Keratinocyte (primary cell): ENCODE data around the gene OTX1. TPM values are rescaled to one million over a fixed set of nuclear protein-coding genes. Genes with fewer than 3 reads are reported as not detected.

ENCODE experiments used
- DNase-seq: peaks from one replicate; pipeline ENCODE4 v3.0.0-alpha.2; 2011; ENCODE audit warnings: low read depth, missing footprints, low spot score
- FAIRE-seq: peaks from 2 replicates; lab custom pipeline; 2011; peaks lifted over from hg19 to GRCh38; lab: Jason Lieb, UNC
- H2AFZ ChIP-seq: 2 replicates; pipeline ENCODE4 v1.6.0; 2012; ENCODE audit warnings: low read length, control low read depth, inconsistent platforms; ENCODE audit not compliant: control insufficient read depth
- H3K27ac ChIP-seq: 2 replicates; pipeline ENCODE4 v1.5.1; 2011; ENCODE audit warnings: low read length; ENCODE audit not compliant: control insufficient read depth, insufficient read depth
- H3K27me3 ChIP-seq: 3 replicates; pipeline ENCODE4 v1.6.0; 2011; ENCODE audit warnings: low read length; ENCODE audit not compliant: control insufficient read depth, insufficient read depth; ENCODE audit errors: extremely low read depth
- H3K36me3 ChIP-seq, 2 experiments: 2 replicates in 1 of 2; 3 replicates in 1 of 2; pipeline ENCODE4 v1.5.1; 2011; ENCODE audit warnings: low read length in 2 of 2, mild to moderate bottlenecking in 1 of 2; ENCODE audit not compliant: control insufficient read depth in 2 of 2, insufficient read depth in 2 of 2; ENCODE audit errors: extremely low read depth in 1 of 2
- H3K4me1 ChIP-seq: 3 replicates; pipeline ENCODE4 v1.5.1; 2011; ENCODE audit warnings: low read length; ENCODE audit not compliant: control insufficient read depth, insufficient read depth; ENCODE audit errors: extremely low read depth
- H3K4me2 ChIP-seq: 3 replicates; pipeline ENCODE4 v1.6.0; 2011; ENCODE audit warnings: low read depth, low read length; ENCODE audit not compliant: control insufficient read depth, insufficient read depth; ENCODE audit errors: extremely low read depth
- H3K4me3 ChIP-seq, 3 experiments: fragments of 200-600 bp in 1 of 3; sonication (generic) in 1 of 3; 2 replicates in 2 of 3; 3 replicates in 1 of 3; pipeline ENCODE4 v1.5.1; 2011 to 2016; ENCODE audit warnings: low read length in 3 of 3, mild to moderate bottlenecking in 3 of 3, control low read depth in 2 of 3, inconsistent platforms in 1 of 3, low read depth in 1 of 3, mixed read lengths in 1 of 3, mixed run types in 1 of 3, moderate library complexity in 1 of 3; ENCODE audit not compliant: control insufficient read depth in 2 of 3, insufficient read depth in 2 of 3; ENCODE audit errors: extremely low read depth in 1 of 3
- H3K79me2 ChIP-seq: 2 replicates; pipeline ENCODE4 v1.6.0; 2012; ENCODE audit warnings: low read length; ENCODE audit not compliant: control insufficient read depth, insufficient read depth
- H3K9ac ChIP-seq: 3 replicates; pipeline ENCODE4 v1.6.0; 2011; ENCODE audit warnings: low read length; ENCODE audit not compliant: control insufficient read depth, insufficient read depth; ENCODE audit errors: extremely low read depth
- H3K9me1 ChIP-seq: 3 replicates; pipeline ENCODE4 v1.6.0; 2011; ENCODE audit warnings: low read length; ENCODE audit not compliant: control insufficient read depth, insufficient read depth; ENCODE audit errors: extremely low read depth
- H3K9me3 ChIP-seq: 2 replicates; pipeline ENCODE4 v1.5.1; 2012; ENCODE audit warnings: low read depth, low read length; ENCODE audit not compliant: control insufficient read depth
- H4K20me1 ChIP-seq: 3 replicates; pipeline ENCODE4 v1.6.0; 2011; ENCODE audit warnings: low read length; ENCODE audit not compliant: control insufficient read depth, insufficient read depth; ENCODE audit errors: extremely low read depth
- EZH2 ChIP-seq: IDR thresholded peaks from one replicate; pipeline ENCODE4 v1.6.1; 2012; ENCODE audit warnings: inconsistent platforms, mild to moderate bottlenecking, low read length, moderate library complexity
- dilution Hi-C: fragments of 300-500 bp; cut with MboI; formaldehyde crosslinking; loops from one replicate; pipeline ENCODE4 v1.7.0; 2020; ENCODE audit warnings: low sequenced_read_pairs; ENCODE audit not compliant: extremely low pct_ligation_motif_present
- polyA plus RNA-seq, 5 experiments: library from polyadenylated mRNA; depleted of rRNA in 3 of 5; stranded (reverse) in 3 of 5; stranded (forward) in 1 of 5; unstranded in 1 of 5; fragments of >200 nt; gene quantifications; 1 replicate in 1 of 5; 2 replicates in 3 of 5; 3 replicates in 1 of 5; pipeline versions ENCODE4 v1.2.1 to v1.2.3, GENCODE V29; 2011 to 2012; ENCODE audit warnings: missing spikeins in 2 of 5, low read depth in 1 of 5, low replicate concordance in 1 of 5
- TF ChIP-seq, protein P1 (sequence below), 3 experiments: IDR thresholded peaks in 1 of 3; conservative IDR thresholded peaks in 1 of 3; optimal IDR thresholded peaks in 1 of 3; 2 replicates in 2 of 3; 3 replicates in 1 of 3; pipeline versions ENCODE3 to v1.5.1; 2011; ENCODE audit warnings: low read length in 3 of 3, mild to moderate bottlenecking in 3 of 3, moderate library complexity in 2 of 3, control low read depth in 1 of 3, inconsistent platforms in 1 of 3; ENCODE audit not compliant: insufficient read depth in 2 of 3; ENCODE audit errors: extremely low read depth in 1 of 3

Gene OTX1
- polyA plus RNA-seq, 1 donor (not counting 4 experiments of a cell fraction or from before 2014, with no cell fraction given): 0.28 TPM

DNA sequence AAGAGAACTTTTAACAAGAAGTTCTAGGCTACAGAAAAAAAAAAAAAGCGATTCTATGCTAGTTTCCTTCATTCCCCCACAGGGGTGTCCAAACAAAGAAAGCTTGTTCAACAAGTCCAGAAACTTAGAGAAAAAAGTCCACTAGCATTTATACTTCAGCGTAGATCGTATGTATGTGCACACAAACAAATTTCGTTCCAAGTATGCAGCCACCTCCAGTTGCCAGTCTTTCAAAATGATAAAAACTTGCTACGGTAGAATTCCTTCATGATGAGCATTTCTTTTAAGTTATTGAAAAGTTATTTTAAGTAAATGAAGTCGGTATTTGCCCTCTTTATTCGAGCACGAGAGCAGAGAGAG lies 3.7 kb upstream of the OTX1 start:
- no peaks in the 10 kb centered on the region for H4K20me1 ChIP-seq
- H3K9ac ChIP-seq: peak overlapping the region; percentile 80
- dilution Hi-C loops: no loop called here
- peak overlapping the region; percentile 77 for H2AFZ ChIP-seq
- peak overlapping the region; percentile 12 to 90 (median 85) for H3K4me3 ChIP-seq
- no peaks in the 10 kb centered on the region for H3K36me3 ChIP-seq
- peak overlapping the region; percentile 100 for H3K4me2 ChIP-seq
- no peak for DNase-seq
- peak; percentile 58 for FAIRE-seq
- H3K9me1 ChIP-seq: no peaks in the 10 kb centered on the region
- H3K27me3 ChIP-seq: no peaks in the 10 kb centered on the region
- TF ChIP-seq, protein P1, sequence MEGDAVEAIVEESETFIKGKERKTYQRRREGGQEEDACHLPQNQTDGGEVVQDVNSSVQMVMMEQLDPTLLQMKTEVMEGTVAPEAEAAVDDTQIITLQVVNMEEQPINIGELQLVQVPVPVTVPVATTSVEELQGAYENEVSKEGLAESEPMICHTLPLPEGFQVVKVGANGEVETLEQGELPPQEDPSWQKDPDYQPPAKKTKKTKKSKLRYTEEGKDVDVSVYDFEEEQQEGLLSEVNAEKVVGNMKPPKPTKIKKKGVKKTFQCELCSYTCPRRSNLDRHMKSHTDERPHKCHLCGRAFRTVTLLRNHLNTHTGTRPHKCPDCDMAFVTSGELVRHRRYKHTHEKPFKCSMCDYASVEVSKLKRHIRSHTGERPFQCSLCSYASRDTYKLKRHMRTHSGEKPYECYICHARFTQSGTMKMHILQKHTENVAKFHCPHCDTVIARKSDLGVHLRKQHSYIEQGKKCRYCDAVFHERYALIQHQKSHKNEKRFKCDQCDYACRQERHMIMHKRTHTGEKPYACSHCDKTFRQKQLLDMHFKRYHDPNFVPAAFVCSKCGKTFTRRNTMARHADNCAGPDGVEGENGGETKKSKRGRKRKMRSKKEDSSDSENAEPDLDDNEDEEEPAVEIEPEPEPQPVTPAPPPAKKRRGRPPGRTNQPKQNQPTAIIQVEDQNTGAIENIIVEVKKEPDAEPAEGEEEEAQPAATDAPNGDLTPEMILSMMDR (optimal IDR thresholded peaks at IDR 0.05 in 1 of 3, IDR thresholded peaks at IDR 0.05 in 1 of 3, conservative IDR thresholded peaks at IDR 0.05 in 1 of 3; ENCODE audit: extremely low read depth in 1 of 3, insufficient read depth in 2 of 3, low read length in 3 of 3): no peak
- no peak for TF ChIP-seq EZH2
- H3K9me3 ChIP-seq: no peaks in the 10 kb centered on the region
- peaks cover 8% of the 10 kb centered on the region for H3K79me2 ChIP-seq
- peak overlapping the region; percentile 82 for H3K27ac ChIP-seq
- peaks cover 23% of the 10 kb centered on the region for H3K4me1 ChIP-seq

DNA sequence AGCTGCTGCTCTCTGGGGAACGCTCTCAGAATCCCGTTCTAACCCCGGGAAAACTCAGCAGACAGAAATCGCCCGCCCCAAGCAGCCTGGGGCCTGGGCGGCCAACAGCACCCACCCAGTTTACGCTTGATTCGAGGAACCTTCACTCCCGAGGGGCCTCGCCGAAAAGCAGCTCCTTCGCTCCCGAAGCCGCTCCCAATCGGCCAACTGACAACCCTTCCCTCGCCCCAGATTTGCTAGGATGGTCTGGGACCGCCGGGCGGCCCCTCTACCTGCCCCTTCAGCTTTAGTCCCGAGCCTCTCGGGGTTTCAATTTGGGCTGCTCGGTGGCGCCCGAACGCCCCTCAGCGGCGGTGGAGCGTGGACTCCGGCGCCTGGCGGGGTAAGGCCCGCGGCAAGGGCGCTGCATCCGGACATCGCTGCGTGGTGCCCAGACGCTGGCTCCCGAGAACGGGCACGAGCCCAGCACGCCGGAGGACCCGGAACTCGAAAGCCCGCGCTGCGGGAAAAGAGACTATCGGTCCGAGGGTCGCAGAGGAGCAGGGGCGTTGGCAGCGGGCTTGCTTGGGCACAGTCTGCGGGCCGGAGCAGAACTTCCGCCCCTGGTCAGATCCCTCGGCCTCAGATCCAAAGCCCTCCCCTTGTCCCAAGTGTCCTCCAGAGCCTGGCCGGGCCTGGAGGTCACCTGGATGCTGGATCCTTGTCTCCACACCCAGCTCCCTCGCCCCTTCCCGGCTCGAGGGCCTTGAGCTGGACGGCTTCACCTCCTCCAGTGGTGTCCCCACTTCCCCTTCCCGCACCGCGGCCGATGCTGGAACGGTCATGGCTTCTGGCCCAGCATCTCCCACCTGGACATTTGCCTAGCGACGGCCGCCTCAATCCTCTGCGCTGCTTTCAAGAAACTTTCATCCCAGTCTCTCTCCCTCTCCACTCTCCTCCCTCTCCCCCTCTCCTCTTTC lies 3.0 kb upstream of the OTX1 start:
- Histone ChIP-seq H3K9me3 (no peaks in the 10 kb centered on the region), H3K4me2 (peak overlapping the region; percentile 100), H3K9ac (peak overlapping the region; percentile 80), H2AFZ (peak overlapping the region; percentile 77), H3K9me1 (no peaks in the 10 kb centered on the region), H3K27me3 (no peaks in the 10 kb centered on the region), H3K27ac (peak overlapping the region; percentile 82), H3K4me3 (peak overlapping the region; percentile 12 to 90 (median 85)), H4K20me1 (no peaks in the 10 kb centered on the region), H3K79me2 (peaks cover 14% of the 10 kb centered on the region), H3K36me3 (no peaks in the 10 kb centered on the region), H3K4me1 (peaks cover 23% of the 10 kb centered on the region)
- no peak for TF ChIP-seq EZH2
- TF ChIP-seq, protein P1 (optimal IDR thresholded peaks at IDR 0.05 in 1 of 3, IDR thresholded peaks at IDR 0.05 in 1 of 3, conservative IDR thresholded peaks at IDR 0.05 in 1 of 3; ENCODE audit: extremely low read depth in 1 of 3, insufficient read depth in 2 of 3, low read length in 3 of 3): peak in 1 of 3 experiments; percentile 44
- DNase-seq (no peak), FAIRE-seq (no peak)
- dilution Hi-C loops: no loop called here
